Subcutaneous abdominal adipose tissue (tissue), 5 donors: Measurements from ENCODE around the gene PTPRD.
"Not testable (repeated sequence)": the region's sequence is repeated elsewhere in the genome, so short reads cannot be mapped to it uniquely, and the experiment has no call there.

ENCODE experiments used
- H3K27ac ChIP-seq: one replicate; pipeline ENCODE4 v1.7.0; 2013; ENCODE audit warnings: low read depth, mild to moderate bottlenecking, inconsistent platforms, low read length, moderate library complexity
- H3K27me3 ChIP-seq, 5 donors: one replicate each; pipeline ENCODE4 v1.7.0; 2013; ENCODE audit warnings: low read length in 5 of 5, inconsistent platforms in 1 of 5; ENCODE audit not compliant: control insufficient read depth in 5 of 5, insufficient read depth in 4 of 5
- H3K36me3 ChIP-seq, 5 donors: one replicate each; pipeline ENCODE4 v1.7.0; 2013; ENCODE audit warnings: low read length in 5 of 5; ENCODE audit not compliant: control insufficient read depth in 5 of 5, insufficient read depth in 5 of 5
- H3K4me1 ChIP-seq, 5 donors: one replicate each; pipeline ENCODE4 v1.7.0; 2013; ENCODE audit warnings: low read length in 5 of 5, mild to moderate bottlenecking in 3 of 5, moderate library complexity in 1 of 5; ENCODE audit not compliant: control insufficient read depth in 5 of 5, insufficient read depth in 5 of 5
- H3K4me3 ChIP-seq, 5 donors: one replicate each; pipeline ENCODE4 v1.7.0; 2013; ENCODE audit warnings: low read length in 5 of 5, low read depth in 1 of 5
- H3K9ac ChIP-seq, 5 donors: one replicate each; pipeline ENCODE4 v1.7.0; 2013; ENCODE audit warnings: low read length in 5 of 5, mild to moderate bottlenecking in 4 of 5, moderate library complexity in 3 of 5
- H3K9me3 ChIP-seq, 5 donors: one replicate each; pipeline ENCODE4 v1.7.0; 2013; ENCODE audit warnings: low read length in 5 of 5; ENCODE audit not compliant: control insufficient read depth in 5 of 5
- donor health status: healthy.
- donor health status: healthy.
- donor health status: healthy.
- donor health status: healthy.
- donor health status: healthy.

The PTPRD gene

DNA sequence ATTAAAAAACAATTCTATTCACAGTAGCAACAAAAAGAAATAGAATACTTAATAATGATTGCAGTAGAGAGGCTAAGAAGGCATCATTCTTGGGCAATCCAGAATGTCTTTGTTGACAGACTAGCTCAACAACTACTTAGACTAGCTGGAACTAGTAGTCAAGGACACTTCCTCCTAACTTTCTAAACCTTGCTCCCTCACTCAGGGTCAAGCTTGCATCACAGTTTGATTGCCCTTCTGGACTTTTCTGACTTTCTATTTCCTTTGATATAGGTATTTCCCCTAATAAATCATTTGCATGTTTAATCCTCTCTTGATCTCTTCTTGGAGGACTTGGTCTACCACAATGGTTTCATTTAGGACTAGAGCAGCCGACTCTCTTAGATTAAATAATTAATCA is 1107.9 kb downstream of the PTPRD start:
- H3K9me3 ChIP-seq = peaks cover 0 to 3% (median 0%) of the 10 kb centered on the region in 5 donors
- no peak overlapping the region for H3K9ac ChIP-seq
- H3K27ac ChIP-seq = no peak overlapping the region
- no peak overlapping the region for H3K4me3 ChIP-seq
- no peaks in the 10 kb centered on the region for H3K4me1 ChIP-seq
- H3K36me3 ChIP-seq = no peaks in the 10 kb centered on the region
- no peaks in the 10 kb centered on the region for H3K27me3 ChIP-seq

DNA sequence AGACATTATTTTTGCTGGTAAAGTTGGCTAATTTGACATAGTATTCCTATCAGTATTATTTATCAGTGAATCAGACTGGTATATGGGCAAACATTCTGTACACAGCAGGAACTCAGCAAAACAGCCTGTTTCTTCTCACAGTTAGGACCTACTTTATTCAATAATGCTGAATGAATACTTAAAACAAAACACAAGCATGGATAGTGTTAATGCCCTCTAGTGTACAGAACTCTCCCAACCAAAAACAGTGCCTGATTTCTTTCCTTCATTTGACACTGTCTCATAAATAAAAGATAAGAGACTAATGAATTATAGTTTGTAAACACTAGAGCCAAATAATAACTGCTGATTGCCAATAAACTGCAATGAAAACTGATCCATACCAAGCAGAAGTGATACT is 1113.3 kb downstream of the PTPRD start:
- Histone ChIP-seq H3K9ac (no peak overlapping the region), H3K9me3 (peaks cover 0 to 14% (median 5%) of the 10 kb centered on the region in 5 donors), H3K27ac (no peak overlapping the region), H3K4me1 (peaks cover 0 to 9% (median 0%) of the 10 kb centered on the region in 5 donors), H3K27me3 (no peaks in the 10 kb centered on the region), H3K4me3 (no peak overlapping the region), H3K36me3 (no peaks in the 10 kb centered on the region)

DNA sequence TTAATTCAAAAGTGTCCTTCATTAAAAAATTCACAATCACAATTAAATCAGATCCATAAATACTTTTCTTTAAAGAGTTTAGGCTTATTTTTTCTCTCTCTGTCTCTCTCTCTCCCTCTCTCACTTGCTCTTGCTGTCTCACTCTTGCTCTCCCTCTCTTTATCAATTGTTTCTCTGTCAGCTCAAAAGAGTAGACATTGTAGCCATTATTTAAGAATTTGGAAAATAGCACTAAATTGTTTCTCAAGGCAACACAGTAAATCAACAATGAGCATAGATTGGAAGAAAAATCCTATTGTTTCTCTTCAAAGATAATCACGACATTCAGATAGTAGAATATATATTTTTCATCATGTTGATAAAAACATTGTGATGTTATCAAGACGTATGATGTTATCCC is 1114.0 kb downstream of the PTPRD start:
- Histone ChIP-seq H3K4me1 (peaks cover 0 to 9% (median 0%) of the 10 kb centered on the region in 5 donors), H3K9ac (no peak overlapping the region), H3K27me3 (no peaks in the 10 kb centered on the region), H3K4me3 (no peak overlapping the region), H3K27ac (no peak overlapping the region), H3K9me3 (peaks cover 0 to 20% (median 5%) of the 10 kb centered on the region in 5 donors), H3K36me3 (no peaks in the 10 kb centered on the region)

DNA sequence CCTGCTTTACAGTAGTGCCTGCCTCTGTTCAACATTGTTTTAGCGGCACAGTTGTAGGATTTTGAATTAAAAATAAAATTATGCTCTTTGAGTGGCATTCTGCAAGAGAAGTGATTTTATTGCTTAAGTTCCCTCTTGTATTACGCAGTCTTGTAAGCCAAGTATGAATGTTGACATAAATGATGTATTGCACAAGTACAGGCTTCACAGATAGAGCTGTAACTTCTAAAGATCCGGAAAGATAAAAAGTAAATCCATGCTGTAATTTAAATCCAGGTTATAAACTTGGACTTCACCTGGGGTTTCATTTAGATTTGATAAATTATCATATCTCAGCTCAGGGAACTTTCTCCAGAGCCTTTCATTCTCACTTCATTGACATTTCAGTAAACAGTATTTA is 1114.7 kb downstream of the PTPRD start:
- Histone ChIP-seq H3K27me3 (no peaks in the 10 kb centered on the region), H3K9ac (no peak overlapping the region), H3K9me3 (peaks cover 0 to 21% (median 5%) of the 10 kb centered on the region in 5 donors), H3K4me1 (peaks cover 0 to 9% (median 0%) of the 10 kb centered on the region in 5 donors), H3K27ac (no peak overlapping the region), H3K36me3 (no peaks in the 10 kb centered on the region), H3K4me3 (no peak overlapping the region)

DNA sequence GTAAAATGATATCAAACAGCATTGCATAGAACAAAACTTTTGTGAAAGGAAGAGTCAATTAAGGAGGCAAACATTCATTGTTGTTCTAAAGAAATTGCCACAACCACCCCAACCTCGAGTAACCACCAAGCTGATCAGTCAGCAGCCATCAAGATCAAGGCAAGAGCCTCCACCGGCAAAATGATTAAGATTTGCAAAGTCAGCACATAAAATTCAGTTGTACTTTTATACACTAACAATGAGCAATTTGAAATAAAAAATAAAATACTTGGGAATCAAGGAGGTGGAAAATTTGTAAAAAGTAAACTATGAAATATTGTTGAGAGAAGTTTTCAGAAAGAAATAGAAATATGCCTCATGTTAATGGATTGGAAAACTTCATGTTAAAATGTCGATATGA is 1118.5 kb downstream of the PTPRD start:
- peaks cover 0 to 21% (median 5%) of the 10 kb centered on the region in 5 donors for H3K9me3 ChIP-seq
- no peak overlapping the region for H3K27ac ChIP-seq
- H3K9ac ChIP-seq = no peak overlapping the region
- H3K36me3 ChIP-seq = no peaks in the 10 kb centered on the region
- no peaks in the 10 kb centered on the region for H3K27me3 ChIP-seq
- peaks cover 0 to 9% (median 0%) of the 10 kb centered on the region in 5 donors for H3K4me1 ChIP-seq
- H3K4me3 ChIP-seq = no peak overlapping the region

DNA sequence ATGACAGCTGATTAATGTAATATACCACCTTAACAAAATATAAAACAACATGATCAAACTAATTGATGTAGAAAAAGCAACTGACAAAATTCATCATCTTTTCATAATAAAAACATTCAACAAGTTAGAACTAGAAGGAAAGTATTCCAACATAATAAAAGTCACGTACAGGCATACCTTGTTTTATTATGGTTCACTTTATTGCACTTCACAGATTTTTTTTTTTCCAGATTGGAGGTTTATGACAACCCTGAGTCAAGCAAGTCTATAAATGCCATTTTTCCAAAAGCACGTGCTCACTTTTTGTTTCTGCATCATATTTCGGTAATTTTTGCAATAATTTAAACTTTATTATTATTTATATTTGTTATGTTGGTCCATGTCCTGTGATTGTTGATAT is 1120.3 kb downstream of the PTPRD start:
- H3K4me1 ChIP-seq = no peaks in the 10 kb centered on the region
- no peak overlapping the region for H3K9ac ChIP-seq
- no peak overlapping the region for H3K4me3 ChIP-seq
- no peaks in the 10 kb centered on the region for H3K36me3 ChIP-seq
- H3K27me3 ChIP-seq = no peaks in the 10 kb centered on the region
- no peak overlapping the region for H3K27ac ChIP-seq
- peaks cover 0 to 21% (median 5%) of the 10 kb centered on the region in 5 donors for H3K9me3 ChIP-seq

DNA sequence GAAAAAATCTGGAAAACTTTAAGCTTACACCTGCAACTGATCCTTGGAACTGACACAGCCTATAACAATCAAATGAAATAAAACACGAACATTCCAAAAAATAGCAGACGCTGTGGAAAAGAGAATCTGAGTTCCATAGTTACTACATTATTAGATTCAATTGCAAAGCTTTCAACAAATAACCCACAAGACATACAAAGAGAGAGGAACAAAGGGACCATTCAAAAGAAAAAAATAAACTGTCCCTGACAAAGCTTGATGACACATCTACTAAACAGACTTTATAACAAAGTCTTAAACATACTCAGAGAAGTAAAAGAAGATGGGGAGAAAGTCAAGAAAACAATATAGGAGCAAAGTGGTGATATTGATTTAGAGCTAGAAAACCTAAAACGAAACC is 1123.6 kb downstream of the PTPRD start:
- Histone ChIP-seq H3K4me3 (no peak overlapping the region), H3K4me1 (no peaks in the 10 kb centered on the region), H3K27ac (no peak overlapping the region), H3K27me3 (no peaks in the 10 kb centered on the region), H3K9me3 (peaks cover 0 to 5% (median 0%) of the 10 kb centered on the region in 5 donors), H3K36me3 (no peaks in the 10 kb centered on the region), H3K9ac (no peak overlapping the region)

DNA sequence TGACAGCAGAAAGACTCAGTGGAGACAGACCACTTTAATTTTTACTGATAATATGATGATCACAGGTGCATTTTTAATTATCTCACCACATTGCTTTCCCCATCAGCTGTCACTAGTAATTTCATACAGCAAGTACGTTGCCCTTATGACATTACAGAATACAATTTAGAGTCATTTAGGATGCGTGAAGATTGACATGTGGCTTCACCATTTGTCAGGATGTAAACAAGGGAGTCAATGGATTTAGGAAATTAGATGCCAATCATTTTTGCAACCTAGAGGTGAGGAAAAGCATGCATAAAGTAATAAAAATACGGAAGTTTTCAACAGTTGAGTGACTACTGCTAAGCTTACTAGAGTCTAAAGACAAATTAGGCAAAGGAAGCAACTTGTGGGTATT is 1129.6 kb downstream of the PTPRD start:
- Histone ChIP-seq H3K9ac (no peak overlapping the region), H3K36me3 (no peaks in the 10 kb centered on the region), H3K27ac (no peak overlapping the region), H3K27me3 (no peaks in the 10 kb centered on the region), H3K4me3 (no peak overlapping the region), H3K9me3 (no peaks in the 10 kb centered on the region), H3K4me1 (no peaks in the 10 kb centered on the region)

DNA sequence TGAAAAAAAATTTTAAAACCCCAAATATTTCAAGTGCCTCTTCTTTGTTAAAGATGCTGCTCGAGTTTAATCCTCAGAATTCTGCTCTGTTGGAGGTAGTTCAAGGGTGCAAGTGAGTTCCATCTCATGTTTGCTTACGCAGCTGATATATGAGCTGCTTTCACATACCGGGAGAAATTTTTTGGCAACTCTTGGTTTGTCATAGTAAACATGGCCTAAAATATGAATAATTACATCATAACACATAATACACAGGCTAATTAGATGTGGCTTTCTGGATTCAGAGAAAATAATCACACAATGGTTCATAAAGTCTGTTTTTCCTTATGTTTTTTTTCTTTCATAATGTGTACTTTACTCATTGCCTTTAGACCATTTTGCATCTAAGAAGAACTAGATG is 1134.1 kb downstream of the PTPRD start:
- Histone ChIP-seq H3K27me3 (no peaks in the 10 kb centered on the region), H3K9me3 (no peaks in the 10 kb centered on the region), H3K27ac (no peak overlapping the region), H3K4me3 (no peak overlapping the region), H3K9ac (no peak overlapping the region), H3K4me1 (no peaks in the 10 kb centered on the region), H3K36me3 (no peaks in the 10 kb centered on the region)

DNA sequence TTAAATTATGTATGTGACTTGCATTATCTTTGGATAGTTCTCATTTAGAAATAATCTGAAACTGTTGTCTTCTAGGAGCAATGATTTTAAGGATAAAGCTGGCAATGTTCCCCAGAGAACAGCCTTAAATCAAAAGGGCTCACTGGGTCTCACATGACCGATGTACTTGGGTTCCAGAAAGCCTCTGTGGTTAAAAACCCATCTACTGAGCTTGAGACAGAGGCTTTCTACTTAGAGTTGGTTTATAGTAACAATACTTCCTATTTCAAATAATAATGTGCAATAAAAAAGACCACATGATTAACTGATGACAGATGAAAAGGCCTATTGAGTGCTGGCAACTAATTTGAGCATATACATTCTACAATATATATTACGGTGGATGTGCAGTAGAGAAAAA is 1143.5 kb downstream of the PTPRD start:
- no peak overlapping the region for H3K4me3 ChIP-seq
- no peak overlapping the region for H3K9ac ChIP-seq
- no peak overlapping the region for H3K27ac ChIP-seq
- no peaks in the 10 kb centered on the region for H3K4me1 ChIP-seq
- no peaks in the 10 kb centered on the region for H3K9me3 ChIP-seq
- no peaks in the 10 kb centered on the region for H3K27me3 ChIP-seq
- H3K36me3 ChIP-seq = no peaks in the 10 kb centered on the region

DNA sequence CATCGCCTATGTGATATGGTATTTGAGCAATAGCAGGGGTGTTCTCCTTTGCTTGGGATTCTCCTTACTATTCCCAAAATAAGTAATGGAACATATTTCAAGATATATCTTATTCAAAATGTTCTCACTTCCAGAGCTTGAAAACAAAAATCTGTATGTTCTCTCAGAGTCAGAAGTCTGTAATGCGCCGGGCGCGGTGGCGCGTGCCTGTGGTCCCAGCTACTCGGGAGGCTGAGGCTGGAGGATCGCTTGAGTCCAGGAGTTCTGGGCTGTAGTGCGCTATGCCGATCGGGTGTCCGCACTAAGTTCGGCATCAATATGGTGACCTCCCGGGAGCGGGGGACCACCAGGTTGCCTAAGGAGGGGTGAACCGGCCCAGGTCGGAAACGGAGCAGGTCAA is 1170.9 kb downstream of the PTPRD start:
- not testable (repeated sequence) for H3K4me1 ChIP-seq, H3K36me3 ChIP-seq, H3K9me3 ChIP-seq, H3K27ac ChIP-seq, H3K9ac ChIP-seq, H3K4me3 ChIP-seq, H3K27me3 ChIP-seq
